Head of caudate nucleus (tissue), 42 donors: ENCODE results near the gene SMS.

ENCODE experiments used
- DNase-seq, 42 donors: peaks; one replicate each; pipeline versions ENCODE4 v3.0.0 to v3.0.0-alpha.2; 2020 to 2021; ENCODE audit warnings: mixed read lengths in 7 of 42
- intact Hi-C: fragments of 100-400 bp; cut with DNase I; formaldehyde crosslinking; loops from one replicate; pipeline ENCODE4 v1.15.0; 2022

Gene SMS

GRCh38 chrX:22025751-22026150 is 85.2 kb downstream of the SMS start:
- intact Hi-C loops, result no loop called here
- DNase-seq, result no peak

- intact Hi-C loops, result no loop called here
- DNase-seq, result no peak
Observed at GRCh38 chrX:22026731-22027130, 86.2 kb downstream of the SMS start.

- intact Hi-C loops, result no loop called here
- DNase-seq, result no peak
Observed at GRCh38 chrX:22032084-22032483, 91.6 kb downstream of the SMS start, which contains the start of gene PHEX. PHEX (plus strand) TSS chrX:22032325; CDS start chrX:22033006, 681 bp downstream.

- no peak for DNase-seq
- intact Hi-C loops, result no loop called here
Observed at GRCh38 chrX:22032506-22032905, 92.0 kb downstream of the SMS start.

- intact Hi-C loops, result no loop called here
- no peak for DNase-seq
Observed at GRCh38 chrX:22033818-22034217, 93.3 kb downstream of the SMS start.

- DNase-seq, result peak in 1 of 42 donors; percentile 0
- intact Hi-C loops, result no loop called here
Observed at GRCh38 chrX:22035236-22035635, 94.7 kb downstream of the SMS start.

DNA sequence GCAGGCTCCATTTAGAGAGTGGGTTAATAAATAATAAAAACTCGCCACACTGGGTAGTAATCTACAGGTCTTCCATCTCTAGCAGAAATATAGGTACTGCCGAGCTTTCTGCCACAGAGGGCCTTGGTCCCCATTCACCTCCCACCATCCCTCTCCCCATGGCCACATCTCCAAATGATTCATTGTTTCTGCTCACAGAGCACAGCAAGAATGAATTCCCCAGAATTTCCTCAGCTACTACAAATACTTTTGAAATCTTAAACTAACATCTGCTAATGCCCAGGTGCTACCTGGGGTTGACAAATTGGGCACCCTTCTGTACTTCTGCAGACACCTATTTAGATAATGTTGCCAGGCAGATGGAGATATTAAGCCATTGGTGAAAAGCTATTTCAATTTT is 96.7 kb downstream of the SMS start:
- intact Hi-C loops, result no loop called here
- DNase-seq, result no peak

DNA sequence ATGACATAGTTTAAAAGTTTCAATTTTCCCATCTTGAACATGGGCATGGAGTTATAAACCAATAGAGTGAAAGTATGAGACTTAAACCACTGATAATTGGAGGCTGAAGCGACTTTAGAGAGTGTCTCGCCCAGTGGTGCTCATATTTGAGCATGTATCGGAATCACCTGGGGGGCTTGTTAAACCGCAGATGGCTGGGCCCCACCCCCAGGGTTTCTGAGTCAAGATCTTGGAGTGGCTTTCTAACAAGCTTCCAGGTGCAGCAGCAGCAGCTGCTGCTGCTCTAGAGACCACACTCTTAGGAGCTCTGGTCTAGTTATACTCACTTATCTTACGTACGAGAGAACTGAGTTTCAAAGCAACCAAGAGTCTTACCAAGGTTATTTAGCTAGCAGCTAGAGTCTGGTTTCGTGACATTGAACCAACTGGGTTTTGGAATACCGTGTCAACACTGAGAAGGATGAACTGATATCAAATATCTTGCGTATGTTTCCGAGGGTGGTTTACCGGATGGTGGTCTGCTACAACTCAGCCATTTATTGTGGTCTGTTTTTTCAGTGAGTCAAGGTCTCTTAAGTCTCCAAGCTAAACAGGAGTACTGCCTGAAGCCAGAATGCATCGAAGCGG is 97.5 kb downstream of the SMS start:
- no peak for DNase-seq
- intact Hi-C loops, result no loop called here

- DNase-seq, result no peak
- intact Hi-C loops, result no loop called here
Observed at GRCh38 chrX:22039541-22039940, 99.0 kb downstream of the SMS start.

DNA sequence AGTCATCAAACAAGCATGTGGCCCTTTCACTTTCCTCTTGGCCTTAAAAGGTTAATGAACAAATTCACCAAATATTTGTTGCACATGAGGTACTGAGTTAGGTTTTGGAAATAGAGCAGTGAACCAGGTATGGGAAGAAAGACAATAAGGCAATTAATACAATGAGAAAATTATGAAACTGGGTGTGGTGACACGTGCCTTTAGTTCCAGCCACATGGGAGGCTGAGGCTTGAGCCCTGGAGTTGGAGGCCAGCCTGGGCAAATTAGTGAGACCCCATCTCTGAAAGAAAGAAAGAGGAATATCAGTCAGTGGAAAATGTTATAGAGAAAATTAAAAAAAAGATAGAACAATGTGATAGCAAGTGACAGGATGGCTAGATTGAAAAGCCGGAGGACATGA is 99.7 kb downstream of the SMS start:
- DNase-seq, result no peak
- intact Hi-C loops, result no loop called here

DNA sequence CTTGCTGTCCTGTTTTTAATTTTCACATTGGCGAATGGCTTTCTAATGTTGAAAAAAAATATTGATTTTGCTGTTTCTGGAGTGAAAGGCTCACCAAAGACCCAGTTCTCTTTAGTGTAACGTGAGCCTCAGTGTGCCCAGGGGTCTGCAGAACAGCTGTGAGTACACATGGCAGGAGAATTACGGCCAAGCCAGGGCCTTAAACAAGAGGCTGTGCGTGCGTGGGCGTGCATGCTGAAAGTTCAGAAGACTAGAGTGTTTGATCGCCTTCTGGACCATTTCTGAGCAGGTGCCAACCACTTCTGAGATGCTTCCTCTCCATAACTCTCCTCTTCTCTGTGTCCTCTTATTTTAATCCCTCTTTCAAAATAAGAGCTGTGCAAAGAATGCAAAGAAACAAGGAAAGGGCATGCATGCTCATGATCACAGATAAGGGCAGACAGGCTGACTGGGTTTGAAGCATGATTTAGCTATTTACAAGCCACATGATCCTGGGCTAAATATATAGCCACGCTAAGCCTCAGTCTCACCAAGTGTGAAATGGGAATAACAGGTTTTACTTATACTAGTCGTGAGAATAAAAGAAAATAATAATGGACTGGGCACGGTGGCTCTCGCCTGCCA is 101.5 kb downstream of the SMS start:
- intact Hi-C loops, result no loop called here
- DNase-seq, result no peak

DNA sequence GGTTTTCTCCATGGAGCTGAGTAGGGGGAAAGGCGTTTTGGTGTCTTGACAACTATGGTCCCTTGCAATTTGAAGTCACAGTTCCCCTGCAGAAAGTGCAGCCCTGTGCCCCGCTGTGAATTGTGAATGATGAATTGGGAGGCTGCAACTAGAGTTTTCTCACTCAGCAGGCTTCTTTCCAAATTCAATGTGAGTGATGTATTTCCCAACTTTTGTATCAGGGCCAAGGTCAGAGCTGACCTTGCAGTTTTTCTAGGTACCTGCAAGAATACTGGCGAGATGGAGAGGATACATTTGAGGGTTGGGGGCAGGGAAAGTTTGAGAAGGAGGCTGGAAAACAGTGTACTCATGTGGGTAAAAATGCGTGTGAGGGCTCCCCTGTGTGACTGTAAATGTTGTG is 103.4 kb downstream of the SMS start:
- DNase-seq, result no peak
- intact Hi-C loops, result no loop called here
